MM.1S (cell line): ENCODE data around the gene MATN1.
A peak's percentile ranks its signal among the peaks of the same experiment; 100 is the strongest.

Experiments used
- DNase-seq: peaks from one replicate; pipeline ENCODE4 v3.0.0-alpha.2; 2015
- H2AFZ ChIP-seq: fragments of 300-600 bp; sonication (generic); 2 replicates; pipeline ENCODE4 v1.6.0; 2016; ENCODE audit warnings: antibody characterized with exemption, low read length
- H3F3A ChIP-seq: fragments of 300-600 bp; sonication (generic); 2 replicates; pipeline ENCODE4 v1.6.1; 2016; ENCODE audit warnings: mild to moderate bottlenecking, antibody characterized with exemption, low read length, moderate library complexity, mixed read lengths; ENCODE audit not compliant: insufficient read depth
- H3K27ac ChIP-seq: fragments of 300-600 bp; sonication (generic); 2 replicates; pipeline ENCODE4 v1.5.1; 2016; ENCODE audit warnings: mild to moderate bottlenecking, low read length
- H3K27me3 ChIP-seq: fragments of 300-600 bp; sonication (generic); replicated peaks from 2 replicates; pipeline ENCODE4 v1.6.0; 2016; ENCODE audit warnings: low read length; ENCODE audit not compliant: insufficient read depth
- H3K36me3 ChIP-seq: fragments of 300-600 bp; sonication (generic); replicated peaks from 2 replicates; pipeline ENCODE4 v1.6.1; 2016; ENCODE audit warnings: mild to moderate bottlenecking, low read length, mixed read lengths; ENCODE audit not compliant: insufficient read depth
- H3K4me1 ChIP-seq: fragments of 300-600 bp; sonication (generic); 2 replicates; pipeline ENCODE4 v1.6.1; 2016; ENCODE audit warnings: low read length, mixed read lengths
- H3K4me2 ChIP-seq: fragments of 300-600 bp; sonication (generic); 2 replicates; pipeline ENCODE4 v1.6.0; 2016; ENCODE audit warnings: low read depth, low read length
- H3K4me3 ChIP-seq: fragments of 300-600 bp; sonication (generic); 2 replicates; pipeline ENCODE4 v1.5.1; 2016; ENCODE audit warnings: low read length, mixed read lengths
- H3K79me2 ChIP-seq: fragments of 300-600 bp; sonication (generic); 2 replicates; pipeline ENCODE4 v1.6.1; 2016; ENCODE audit warnings: mixed run types, low read length, mixed read lengths
- H3K9ac ChIP-seq: fragments of 300-600 bp; sonication (generic); 2 replicates; pipeline ENCODE4 v1.6.1; 2016; ENCODE audit warnings: low read length, mixed read lengths
- H3K9me2 ChIP-seq: fragments of 300-600 bp; sonication (generic); replicated peaks from 2 replicates; pipeline ENCODE4 v1.6.1; 2016; ENCODE audit warnings: mild to moderate bottlenecking, low read length, mixed read lengths; ENCODE audit not compliant: insufficient read depth
- H3K9me3 ChIP-seq: fragments of 300-600 bp; sonication (generic); replicated peaks from 2 replicates; pipeline ENCODE4 v1.6.1; 2016; ENCODE audit warnings: mild to moderate bottlenecking, low read length, mixed read lengths; ENCODE audit not compliant: insufficient read depth
- H4K20me1 ChIP-seq: fragments of 300-600 bp; sonication (generic); 2 replicates; pipeline ENCODE4 v1.6.1; 2016; ENCODE audit warnings: mild to moderate bottlenecking, low read length, moderate library complexity, mixed read lengths; ENCODE audit not compliant: insufficient read depth
- EZH2 ChIP-seq: fragments of 300-600 bp; sonication (generic); optimal IDR thresholded peaks from 2 replicates; pipeline ENCODE3; 2017; ENCODE audit warnings: low read depth, mild to moderate bottlenecking, antibody characterized with exemption, low read length, mixed read lengths
- EZH2phosphoT487 ChIP-seq: fragments of 300-600 bp; sonication (generic); IDR thresholded peaks from 2 replicates; pipeline ENCODE4 v1.6.1; 2018; ENCODE audit warnings: antibody characterized with exemption, low read length
- TF ChIP-seq, protein P1 (sequence below): fragments of 300-600 bp; sonication (generic); IDR thresholded peaks from 2 replicates; pipeline ENCODE4 v1.5.1; 2016; ENCODE audit warnings: antibody characterized with exemption, low read length, mixed read lengths

The MATN1 gene

DNA sequence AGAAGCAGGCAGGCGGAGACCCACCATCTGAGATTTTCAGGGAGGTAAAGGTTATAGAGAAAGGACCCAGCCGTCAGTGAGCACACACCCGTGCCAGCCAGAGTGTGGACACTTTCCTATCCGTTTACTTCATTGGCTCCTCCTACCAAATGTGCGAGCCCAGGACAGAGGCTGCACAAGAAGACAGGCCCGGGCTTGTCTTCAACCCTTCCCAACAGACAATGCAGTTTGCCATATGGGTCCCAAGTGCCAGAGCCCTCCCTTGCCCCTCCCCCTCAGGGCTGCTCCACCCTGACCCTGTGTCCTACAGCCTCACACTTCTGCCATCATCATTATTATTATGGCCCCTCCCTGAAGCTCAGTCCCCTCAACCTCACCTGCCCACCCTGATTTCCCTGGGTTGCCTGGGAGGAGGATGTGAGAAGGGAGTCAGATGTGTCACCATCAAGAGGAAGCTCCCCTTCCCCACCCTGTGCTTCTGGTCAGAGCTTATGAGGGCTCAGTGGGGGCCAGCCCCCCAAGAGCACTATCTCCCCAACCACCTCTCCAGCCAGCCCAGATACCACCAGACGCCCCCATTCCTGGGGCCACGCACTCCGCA, 24.8 kb upstream of the MATN1 start:
- peak; percentile 82 for DNase-seq
- no peak overlapping the region for H2AFZ ChIP-seq
- H3K36me3 ChIP-seq: no peaks in the 10 kb centered on the region
- no peaks in the 10 kb centered on the region for H4K20me1 ChIP-seq
- H3F3A ChIP-seq: peaks cover 98% of the 10 kb centered on the region
- H3K4me3 ChIP-seq: peak overlapping the region; percentile 49
- peak overlapping the region; percentile 98 for H3K27ac ChIP-seq
- no peaks in the 10 kb centered on the region for H3K9me3 ChIP-seq
- H3K4me2 ChIP-seq: peak overlapping the region; percentile 94
- peak overlapping the region; percentile 73 for H3K9ac ChIP-seq
- TF ChIP-seq, protein P1, sequence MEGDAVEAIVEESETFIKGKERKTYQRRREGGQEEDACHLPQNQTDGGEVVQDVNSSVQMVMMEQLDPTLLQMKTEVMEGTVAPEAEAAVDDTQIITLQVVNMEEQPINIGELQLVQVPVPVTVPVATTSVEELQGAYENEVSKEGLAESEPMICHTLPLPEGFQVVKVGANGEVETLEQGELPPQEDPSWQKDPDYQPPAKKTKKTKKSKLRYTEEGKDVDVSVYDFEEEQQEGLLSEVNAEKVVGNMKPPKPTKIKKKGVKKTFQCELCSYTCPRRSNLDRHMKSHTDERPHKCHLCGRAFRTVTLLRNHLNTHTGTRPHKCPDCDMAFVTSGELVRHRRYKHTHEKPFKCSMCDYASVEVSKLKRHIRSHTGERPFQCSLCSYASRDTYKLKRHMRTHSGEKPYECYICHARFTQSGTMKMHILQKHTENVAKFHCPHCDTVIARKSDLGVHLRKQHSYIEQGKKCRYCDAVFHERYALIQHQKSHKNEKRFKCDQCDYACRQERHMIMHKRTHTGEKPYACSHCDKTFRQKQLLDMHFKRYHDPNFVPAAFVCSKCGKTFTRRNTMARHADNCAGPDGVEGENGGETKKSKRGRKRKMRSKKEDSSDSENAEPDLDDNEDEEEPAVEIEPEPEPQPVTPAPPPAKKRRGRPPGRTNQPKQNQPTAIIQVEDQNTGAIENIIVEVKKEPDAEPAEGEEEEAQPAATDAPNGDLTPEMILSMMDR: no peak
- TF ChIP-seq EZH2phosphoT487 (no peak), EZH2 (no peak)
- H3K27me3 ChIP-seq: no peaks in the 10 kb centered on the region
- peaks cover 87% of the 10 kb centered on the region for H3K79me2 ChIP-seq
- H3K9me2 ChIP-seq: no peaks in the 10 kb centered on the region
- H3K4me1 ChIP-seq: peaks cover 94% of the 10 kb centered on the region

DNA sequence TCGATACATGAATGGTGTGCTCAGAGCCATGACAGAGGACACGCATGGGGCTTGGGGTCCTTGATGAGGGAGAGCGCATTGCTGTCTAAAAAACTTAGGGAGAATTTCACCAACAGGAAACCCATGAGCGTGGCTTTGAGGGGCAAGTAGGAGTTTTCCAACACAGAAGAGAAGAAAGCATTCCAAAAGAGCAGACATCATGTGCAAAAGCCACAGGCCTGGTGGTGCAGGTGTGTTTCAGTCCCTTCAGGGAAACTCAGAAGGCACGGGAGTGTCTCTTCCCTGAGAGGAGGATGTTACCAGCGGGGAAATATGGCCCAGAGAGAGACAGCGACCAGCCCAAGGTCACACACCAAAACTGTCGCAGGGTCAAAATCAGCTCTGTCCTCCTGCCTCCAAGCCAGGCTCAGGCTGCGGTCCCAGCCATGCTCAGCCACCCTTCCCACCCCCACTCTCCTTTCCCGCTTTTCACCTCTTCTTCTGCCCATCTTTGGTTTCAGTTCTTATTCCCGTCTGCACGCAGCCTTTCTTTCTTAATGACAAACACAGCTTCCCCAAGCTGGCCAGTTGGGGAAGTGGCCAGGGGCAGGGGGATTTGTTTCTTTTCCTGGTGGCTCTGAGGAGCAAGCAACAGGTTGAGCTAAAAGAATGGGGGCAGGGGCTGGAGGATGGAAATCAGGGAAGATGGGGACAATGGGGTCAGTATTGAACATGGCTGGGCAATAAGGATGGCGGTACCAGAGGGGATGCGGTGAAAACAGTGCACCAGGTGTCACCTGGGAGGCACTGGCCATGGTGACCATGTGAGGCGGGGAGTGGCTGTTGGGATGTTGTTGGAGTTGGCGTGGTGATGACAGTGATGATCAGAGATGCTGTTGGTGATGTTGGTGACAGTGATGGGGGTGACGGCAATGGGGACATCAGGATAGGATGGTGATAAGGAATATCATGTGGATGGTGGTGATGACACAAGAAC, 23.9 kb upstream of the MATN1 start:
- no peaks in the 10 kb centered on the region for H4K20me1 ChIP-seq
- peak overlapping the region; percentile 98 for H3K27ac ChIP-seq
- H3K27me3 ChIP-seq: no peaks in the 10 kb centered on the region
- H3K9ac ChIP-seq: peak overlapping the region; percentile 73
- peak; percentile 52 for DNase-seq
- peaks cover 95% of the 10 kb centered on the region for H3K4me1 ChIP-seq
- H3K36me3 ChIP-seq: no peaks in the 10 kb centered on the region; the same call in 1 of the 2 replicates
- no peaks in the 10 kb centered on the region for H3K9me3 ChIP-seq
- H3K4me2 ChIP-seq: peak overlapping the region; percentile 94
- H2AFZ ChIP-seq: no peak overlapping the region
- no peaks in the 10 kb centered on the region for H3K9me2 ChIP-seq
- TF ChIP-seq EZH2 (no peak), EZH2phosphoT487 (no peak)
- TF ChIP-seq, protein P1: no peak
- H3K4me3 ChIP-seq: peak overlapping the region; percentile 49
- peaks cover 90% of the 10 kb centered on the region for H3F3A ChIP-seq
- H3K79me2 ChIP-seq: peaks cover 87% of the 10 kb centered on the region

DNA sequence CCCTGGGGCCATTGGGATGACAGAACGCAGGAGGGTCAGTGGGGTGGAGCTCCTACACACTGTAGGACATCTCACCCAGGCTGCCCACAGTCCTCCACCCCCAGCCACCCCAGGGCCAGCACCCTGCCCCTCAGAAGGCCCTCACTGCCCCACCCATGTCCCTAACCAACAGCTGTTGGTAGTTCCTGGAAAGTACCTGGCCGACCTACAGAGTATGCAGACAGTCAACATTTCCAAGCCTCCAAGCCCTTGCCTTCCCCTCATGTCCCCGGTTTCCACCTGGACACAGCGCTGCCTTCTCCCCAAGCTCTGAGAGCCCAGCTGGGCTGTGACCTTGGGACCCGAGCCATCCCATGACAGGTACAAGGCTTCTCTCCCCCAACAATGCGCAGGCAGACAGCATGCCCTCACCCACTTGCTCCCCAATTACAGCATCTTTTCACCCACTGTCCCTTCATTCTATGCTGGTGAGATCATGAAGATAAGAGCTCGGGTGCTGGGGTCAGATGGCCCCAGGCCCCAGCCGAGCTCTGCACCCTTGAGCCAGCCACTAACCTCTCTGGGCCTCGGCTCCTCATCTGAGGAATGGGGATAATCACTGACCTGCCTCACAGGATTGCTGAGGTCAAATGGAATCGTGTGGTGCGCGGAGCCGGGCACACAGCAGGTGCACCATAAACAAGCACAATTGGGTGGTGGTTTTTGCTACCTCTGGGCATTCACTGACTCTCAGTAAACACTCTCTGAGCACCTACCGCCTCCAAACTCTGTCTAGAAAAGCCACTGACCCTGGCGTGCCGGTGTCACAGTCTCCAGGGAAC, 23.0 kb upstream of the MATN1 start:
- H3F3A ChIP-seq: peaks cover 81% of the 10 kb centered on the region
- peak overlapping the region; percentile 94 for H3K4me2 ChIP-seq
- TF ChIP-seq EZH2phosphoT487 (no peak), EZH2 (no peak)
- TF ChIP-seq, protein P1: no peak
- no peaks in the 10 kb centered on the region for H3K9me2 ChIP-seq
- peak; percentile 69 for DNase-seq
- no peak overlapping the region for H2AFZ ChIP-seq
- H3K4me1 ChIP-seq: peaks cover 95% of the 10 kb centered on the region
- H3K79me2 ChIP-seq: peaks cover 87% of the 10 kb centered on the region
- H3K9me3 ChIP-seq: no peaks in the 10 kb centered on the region
- H3K4me3 ChIP-seq: peak overlapping the region; percentile 49
- peaks cover 4% of the 10 kb centered on the region for H3K36me3 ChIP-seq
- H4K20me1 ChIP-seq: no peaks in the 10 kb centered on the region
- H3K27me3 ChIP-seq: no peaks in the 10 kb centered on the region
- H3K27ac ChIP-seq: peak overlapping the region; percentile 98
- H3K9ac ChIP-seq: peak overlapping the region; percentile 73
